Parathyroid adenoma (tissue), 2 donors: ENCODE results near the gene SIRPG.

Experiments used
- H2AFZ ChIP-seq: fragments of 300-600 bp; sonication (generic); one replicate; pipeline ENCODE4 v1.7.0; 2017; ENCODE audit warnings: antibody characterized with exemption, mild to moderate bottlenecking
- H3K27ac ChIP-seq: fragments of 300-600 bp; sonication (generic); one replicate; pipeline ENCODE4 v1.7.0; 2017
- H3K27me3 ChIP-seq: fragments of 300-600 bp; sonication (generic); one replicate; pipeline ENCODE4 v1.7.0; 2017; ENCODE audit warnings: low read length; ENCODE audit not compliant: control insufficient read depth, insufficient read depth
- H3K36me3 ChIP-seq: fragments of 300-600 bp; sonication (generic); one replicate; pipeline ENCODE4 v1.7.0; 2017; ENCODE audit warnings: low read length; ENCODE audit not compliant: control insufficient read depth, insufficient read depth
- H3K4me1 ChIP-seq: fragments of 300-600 bp; sonication (generic); one replicate; pipeline ENCODE4 v1.7.0; 2017; ENCODE audit warnings: control low read depth
- H3K4me2 ChIP-seq: fragments of 300-600 bp; sonication (generic); one replicate; pipeline ENCODE4 v1.7.0; 2017; ENCODE audit warnings: low read length
- H3K4me3 ChIP-seq: fragments of 300-600 bp; sonication (generic); one replicate; pipeline ENCODE4 v1.7.0; 2017; ENCODE audit warnings: low read depth, low read length
- H3K79me2 ChIP-seq: fragments of 300-600 bp; sonication (generic); one replicate; pipeline ENCODE4 v1.7.0; 2017; ENCODE audit warnings: control low read depth
- H3K9ac ChIP-seq: fragments of 300-600 bp; sonication (generic); one replicate; pipeline ENCODE4 v1.7.0; 2017; ENCODE audit warnings: mild to moderate bottlenecking
- H3K9me3 ChIP-seq: fragments of 300-600 bp; sonication (generic); one replicate; pipeline ENCODE4 v1.7.0; 2017; ENCODE audit warnings: low read length; ENCODE audit not compliant: control insufficient read depth
- TF ChIP-seq, protein P1 (sequence below): fragments of 300-600 bp; sonication (generic); IDR thresholded peaks from one replicate; pipeline ENCODE4 v1.7.0; 2017; ENCODE audit warnings: antibody characterized with exemption, mild to moderate bottlenecking
- donor health status: primary hyperparathyroidism.

Gene SIRPG

DNA sequence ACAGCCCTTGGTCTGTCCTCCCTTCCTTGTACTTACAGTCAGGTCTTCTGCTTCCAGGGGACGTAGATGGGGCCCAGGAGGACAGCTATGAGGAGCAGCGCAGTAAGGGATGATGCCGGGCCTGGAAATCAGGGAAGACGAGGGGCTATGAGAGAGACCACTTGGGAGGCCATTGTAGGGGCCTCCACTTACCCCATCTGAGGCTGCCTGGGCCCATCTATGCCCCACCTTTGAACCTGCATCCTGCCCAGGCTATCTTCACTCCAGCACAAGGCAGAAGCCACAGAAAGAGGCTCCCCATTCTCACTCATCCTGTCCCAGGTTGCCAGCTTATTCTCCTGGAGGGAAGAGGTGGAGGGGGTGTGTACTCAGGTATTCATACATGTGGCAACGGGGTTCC lies 27.4 kb downstream of the SIRPG start:
- Histone ChIP-seq H3K9me3 (no peaks in the 10 kb centered on the region), H3K27me3 (no peaks in the 10 kb centered on the region), H2AFZ (no peak overlapping the region), H3K4me1 (no peaks in the 10 kb centered on the region), H3K79me2 (no peaks in the 10 kb centered on the region), H3K36me3 (no peaks in the 10 kb centered on the region), H3K4me3 (no peak overlapping the region), H3K4me2 (no peak overlapping the region), H3K9ac (no peak overlapping the region), H3K27ac (no peak overlapping the region)
- TF ChIP-seq, protein P1, sequence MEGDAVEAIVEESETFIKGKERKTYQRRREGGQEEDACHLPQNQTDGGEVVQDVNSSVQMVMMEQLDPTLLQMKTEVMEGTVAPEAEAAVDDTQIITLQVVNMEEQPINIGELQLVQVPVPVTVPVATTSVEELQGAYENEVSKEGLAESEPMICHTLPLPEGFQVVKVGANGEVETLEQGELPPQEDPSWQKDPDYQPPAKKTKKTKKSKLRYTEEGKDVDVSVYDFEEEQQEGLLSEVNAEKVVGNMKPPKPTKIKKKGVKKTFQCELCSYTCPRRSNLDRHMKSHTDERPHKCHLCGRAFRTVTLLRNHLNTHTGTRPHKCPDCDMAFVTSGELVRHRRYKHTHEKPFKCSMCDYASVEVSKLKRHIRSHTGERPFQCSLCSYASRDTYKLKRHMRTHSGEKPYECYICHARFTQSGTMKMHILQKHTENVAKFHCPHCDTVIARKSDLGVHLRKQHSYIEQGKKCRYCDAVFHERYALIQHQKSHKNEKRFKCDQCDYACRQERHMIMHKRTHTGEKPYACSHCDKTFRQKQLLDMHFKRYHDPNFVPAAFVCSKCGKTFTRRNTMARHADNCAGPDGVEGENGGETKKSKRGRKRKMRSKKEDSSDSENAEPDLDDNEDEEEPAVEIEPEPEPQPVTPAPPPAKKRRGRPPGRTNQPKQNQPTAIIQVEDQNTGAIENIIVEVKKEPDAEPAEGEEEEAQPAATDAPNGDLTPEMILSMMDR = no peak

DNA sequence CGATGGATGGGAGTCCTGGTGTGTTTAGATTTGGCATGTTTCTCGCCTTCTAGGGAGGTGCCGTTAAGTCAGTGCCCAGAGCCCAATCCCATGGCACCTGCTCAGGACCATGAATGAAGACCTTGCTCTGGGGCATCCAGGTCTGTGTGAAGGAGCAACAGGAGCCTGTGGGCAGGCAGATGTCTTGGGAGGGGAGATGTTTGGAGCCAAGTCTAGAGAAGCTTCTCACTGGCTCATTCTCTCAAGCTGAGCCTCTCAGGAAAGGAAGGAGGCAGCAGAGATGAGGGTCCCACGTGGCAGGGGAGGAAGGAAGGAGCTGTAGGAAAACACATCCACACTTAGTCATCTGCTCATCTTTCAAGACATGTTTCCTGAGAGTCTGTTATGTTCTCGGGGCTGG lies 28.3 kb downstream of the SIRPG start:
- no peaks in the 10 kb centered on the region for H3K27me3 ChIP-seq
- H3K4me1 ChIP-seq = no peaks in the 10 kb centered on the region
- no peak overlapping the region for H3K4me2 ChIP-seq
- H3K9ac ChIP-seq = no peak overlapping the region
- no peaks in the 10 kb centered on the region for H3K9me3 ChIP-seq
- H2AFZ ChIP-seq = no peak overlapping the region
- no peaks in the 10 kb centered on the region for H3K79me2 ChIP-seq
- TF ChIP-seq, protein P1 = no peak
- H3K27ac ChIP-seq = no peak overlapping the region
- no peak overlapping the region for H3K4me3 ChIP-seq
- H3K36me3 ChIP-seq = no peaks in the 10 kb centered on the region

DNA sequence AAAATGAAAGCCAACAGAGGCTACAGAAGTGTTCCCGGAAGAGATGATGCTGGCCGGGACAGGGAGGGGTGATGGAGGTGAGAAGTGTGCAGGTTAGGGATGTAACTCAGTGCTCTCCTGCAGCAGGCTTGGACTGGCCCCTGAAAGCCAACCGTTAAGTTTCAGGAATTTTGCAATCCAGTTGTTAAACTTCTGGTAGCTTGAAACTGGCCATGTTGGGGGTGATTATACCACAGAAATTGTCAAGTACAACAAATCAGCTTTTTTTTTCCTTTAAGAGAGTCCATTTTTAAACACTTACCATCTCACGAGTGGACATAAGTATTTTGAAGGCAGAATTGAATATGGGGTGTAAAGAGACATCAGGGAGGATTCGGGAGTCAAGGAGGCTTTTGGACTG lies 29.0 kb downstream of the SIRPG start:
- Histone ChIP-seq H3K27ac (no peak overlapping the region), H3K4me2 (no peak overlapping the region), H3K4me3 (no peak overlapping the region), H3K4me1 (no peaks in the 10 kb centered on the region), H2AFZ (no peak overlapping the region), H3K9ac (no peak overlapping the region), H3K36me3 (no peaks in the 10 kb centered on the region), H3K9me3 (no peaks in the 10 kb centered on the region), H3K79me2 (no peaks in the 10 kb centered on the region), H3K27me3 (no peaks in the 10 kb centered on the region)
- TF ChIP-seq, protein P1 = no peak

DNA sequence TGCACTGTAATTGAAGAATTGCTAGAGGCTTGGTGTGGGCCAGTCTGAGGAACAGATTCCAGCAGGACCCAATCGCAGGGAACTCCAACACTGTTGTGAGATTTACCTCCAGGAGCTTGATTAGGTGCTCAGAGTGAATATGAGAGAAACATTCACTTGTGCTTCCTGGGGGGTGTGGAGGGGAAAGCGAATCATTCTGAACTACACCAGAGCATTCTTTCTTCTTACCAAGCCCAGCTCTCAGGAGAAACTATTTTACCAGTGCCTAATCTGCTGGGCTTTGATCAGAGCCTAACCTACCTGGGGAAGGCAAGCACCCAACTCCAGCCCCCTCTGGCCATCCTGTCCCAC lies 30.4 kb downstream of the SIRPG start:
- no peak overlapping the region for H2AFZ ChIP-seq
- no peak overlapping the region for H3K27ac ChIP-seq
- H3K9ac ChIP-seq = no peak overlapping the region
- no peaks in the 10 kb centered on the region for H3K9me3 ChIP-seq
- no peak overlapping the region for H3K4me2 ChIP-seq
- H3K4me1 ChIP-seq = no peaks in the 10 kb centered on the region
- H3K36me3 ChIP-seq = no peaks in the 10 kb centered on the region
- H3K4me3 ChIP-seq = no peak overlapping the region
- H3K79me2 ChIP-seq = no peaks in the 10 kb centered on the region
- no peaks in the 10 kb centered on the region for H3K27me3 ChIP-seq
- TF ChIP-seq, protein P1 = no peak

DNA sequence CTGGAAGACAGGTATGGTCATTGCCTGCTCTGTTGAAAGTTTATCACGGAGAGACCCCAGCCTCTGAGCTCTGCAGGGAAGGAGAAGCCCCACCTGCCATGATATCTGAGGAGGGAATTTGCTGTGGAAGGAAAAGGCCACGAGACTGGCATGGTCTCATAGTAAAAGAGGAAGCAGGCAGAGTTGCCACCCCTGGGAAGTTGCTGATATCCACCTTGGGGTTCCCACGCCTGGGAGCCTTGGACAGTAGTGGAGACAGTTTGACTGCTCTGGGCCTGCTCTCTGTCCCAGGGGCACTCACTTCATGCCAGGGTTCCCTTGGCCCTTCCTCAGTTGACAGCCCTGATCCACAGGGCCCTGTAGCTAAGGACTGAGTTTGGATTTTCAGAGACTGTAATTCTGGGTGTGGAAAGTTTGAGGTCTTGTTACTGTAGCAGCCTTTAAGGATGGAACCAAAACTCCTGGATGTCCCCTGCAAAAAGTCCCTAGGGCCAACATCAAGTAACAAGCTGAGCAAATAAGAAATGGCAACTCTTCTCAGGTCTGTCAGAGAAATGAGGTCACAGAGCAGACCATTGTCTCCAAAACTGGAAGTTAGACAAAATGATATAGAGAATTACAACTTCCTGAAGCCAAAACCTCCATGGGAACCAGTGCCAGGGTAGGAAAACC lies 30.9 kb downstream of the SIRPG start:
- Histone ChIP-seq H3K79me2 (no peaks in the 10 kb centered on the region), H3K4me1 (no peaks in the 10 kb centered on the region), H3K4me3 (no peak overlapping the region), H3K4me2 (no peak overlapping the region), H3K27me3 (no peaks in the 10 kb centered on the region), H3K9ac (no peak overlapping the region), H2AFZ (no peak overlapping the region), H3K9me3 (no peaks in the 10 kb centered on the region), H3K36me3 (no peaks in the 10 kb centered on the region), H3K27ac (no peak overlapping the region)
- TF ChIP-seq, protein P1 = no peak
